Tibial artery (tissue), 4 donors: ENCODE results near the gene LAMTOR3.

Source experiments
- DNase-seq, 2 donors: peaks; one replicate each; pipeline ENCODE4 v3.0.0-alpha.2; 2019
- H3K27ac ChIP-seq, 2 donors: fragments of 200-600 bp; sonication (generic) in 1 of 2; 1 replicate in 1 of 2; 2 replicates in 1 of 2; pipeline ENCODE4 v1.5.1; 2018 to 2019; ENCODE audit warnings: mild to moderate bottlenecking in 1 of 2
- H3K27me3 ChIP-seq, 2 donors: fragments of 200-600 bp; sonication (generic) in 1 of 2; one replicate each; pipeline versions ENCODE4 v1.5.1 to v1.6.0; 2016 to 2019
- H3K36me3 ChIP-seq, 3 donors: fragments of 200-600 bp; sonication (generic) in 2 of 3; one replicate each; pipeline ENCODE4 v1.5.1; 2016 to 2019; ENCODE audit warnings: mild to moderate bottlenecking in 2 of 3
- H3K4me1 ChIP-seq, 4 donors: fragments of 200-600 bp; sonication (generic) in 2 of 4; 1 replicate in 3 of 4; 2 replicates in 1 of 4; pipeline ENCODE4 v1.5.1; 2016 to 2019
- H3K4me3 ChIP-seq, 2 donors: fragments of 200-600 bp; sonication (generic) in 1 of 2; 1 replicate in 1 of 2; 2 replicates in 1 of 2; pipeline ENCODE4 v1.5.1; 2018 to 2019; ENCODE audit warnings: mild to moderate bottlenecking in 2 of 2
- H3K9me3 ChIP-seq, 3 donors: fragments of 200-600 bp; sonication (generic) in 1 of 3; one replicate each; pipeline ENCODE4 v1.5.1; 2016 to 2019
- CTCF ChIP-seq, 2 experiments: fragments of 200-600 bp in 1 of 2; fragments of 450-650 bp in 1 of 2; IDR thresholded peaks; one replicate each; pipeline ENCODE4 v1.5.1; 2017 to 2019; ENCODE audit warnings: antibody characterized with exemption in 2 of 2, mild to moderate bottlenecking in 1 of 2, moderate library complexity in 1 of 2
- intact Hi-C: fragments of 100-400 bp; cut with DNase I; formaldehyde crosslinking; loops from one replicate; pipeline ENCODE4 v1.15.0; 2023; ENCODE audit warnings: low total_unique reads

Gene LAMTOR3

GRCh38 chr4:99847362-99847976, 46.8 kb downstream of the LAMTOR3 start:
- H3K27me3 ChIP-seq = no peaks in the 10 kb centered on the region
- H3K36me3 ChIP-seq = no peaks in the 10 kb centered on the region
- peaks cover 0 to 6% (median 0%) of the 10 kb centered on the region in 4 donors for H3K4me1 ChIP-seq
- H3K9me3 ChIP-seq = no peaks in the 10 kb centered on the region
- intact Hi-C loops = no loop called here
- no peak for DNase-seq
- no peak overlapping the region for H3K27ac ChIP-seq
- no peak overlapping the region for H3K4me3 ChIP-seq
- TF ChIP-seq CTCF (IDR thresholded peaks at IDR 0.05) = no peak

- DNase-seq = no peak
- Histone ChIP-seq H3K27ac (no peak overlapping the region), H3K4me3 (no peak overlapping the region), H3K4me1 (peaks cover 0 to 6% (median 0%) of the 10 kb centered on the region in 4 donors), H3K9me3 (no peaks in the 10 kb centered on the region), H3K27me3 (no peaks in the 10 kb centered on the region), H3K36me3 (no peaks in the 10 kb centered on the region)
- TF ChIP-seq CTCF (IDR thresholded peaks at IDR 0.05) = no peak
- intact Hi-C loops = no loop called here
These were observed 47.3 kb downstream of the LAMTOR3 start for GRCh38 chr4:99846891-99847290.

- intact Hi-C loops = no loop called here
- no peak overlapping the region for H3K27ac ChIP-seq
These were observed 48.3 kb downstream of the LAMTOR3 start for GRCh38 chr4:99845708-99846469.

GRCh38 chr4:99845179-99845578, 49.0 kb downstream of the LAMTOR3 start:
- no peak for DNase-seq
- Histone ChIP-seq H3K27ac (no peak overlapping the region), H3K4me3 (no peak overlapping the region), H3K4me1 (peaks cover 0 to 6% (median 0%) of the 10 kb centered on the region in 4 donors), H3K36me3 (no peaks in the 10 kb centered on the region), H3K9me3 (no peaks in the 10 kb centered on the region), H3K27me3 (no peaks in the 10 kb centered on the region)
- no peak for TF ChIP-seq CTCF (IDR thresholded peaks at IDR 0.05)
- intact Hi-C loops = no loop called here

More at GRCh38 chr4:99845708-99846469, 48.3 kb downstream of the LAMTOR3 start:
- no peak overlapping the region for H3K4me3 ChIP-seq
- H3K4me1 ChIP-seq = peaks cover 0 to 6% (median 0%) of the 10 kb centered on the region in 4 donors
- no peaks in the 10 kb centered on the region for H3K27me3 ChIP-seq
- DNase-seq = no peak
- TF ChIP-seq CTCF (IDR thresholded peaks at IDR 0.05) = no peak
- H3K9me3 ChIP-seq = no peaks in the 10 kb centered on the region
- H3K36me3 ChIP-seq = no peaks in the 10 kb centered on the region

DNA sequence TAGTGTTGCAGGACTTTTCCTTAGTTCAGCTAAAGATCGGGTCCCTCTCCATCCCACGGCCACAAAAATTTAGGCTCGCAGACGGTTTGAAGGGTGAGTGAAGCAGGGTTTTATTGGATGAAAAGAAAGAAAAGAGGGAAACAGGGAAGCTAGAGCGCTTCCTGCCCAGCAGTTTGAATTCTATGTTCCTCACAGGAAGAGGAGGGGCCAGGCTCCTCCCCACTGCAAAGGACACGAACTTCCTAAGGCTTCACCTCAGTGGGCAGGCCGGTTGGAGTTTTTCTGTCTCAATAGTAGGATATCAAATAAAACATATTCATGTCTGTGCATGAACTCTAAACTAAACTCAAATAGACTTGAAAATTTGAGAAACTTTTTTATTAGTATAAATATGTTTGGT, 50.2 kb downstream of the LAMTOR3 start:
- intact Hi-C loops = no loop called here
- DNase-seq = no peak
- peaks cover 0 to 6% (median 0%) of the 10 kb centered on the region in 4 donors for H3K4me1 ChIP-seq
- no peaks in the 10 kb centered on the region for H3K36me3 ChIP-seq
- no peak overlapping the region for H3K4me3 ChIP-seq
- TF ChIP-seq CTCF (IDR thresholded peaks at IDR 0.05) = no peak
- no peaks in the 10 kb centered on the region for H3K9me3 ChIP-seq
- no peaks in the 10 kb centered on the region for H3K27me3 ChIP-seq
- no peak overlapping the region for H3K27ac ChIP-seq
